NCI-H2107 treated with DMSO at 0.1 percent for 48 hours (cell line): ENCODE data around the gene FABP1.

Source experiments
- DNase-seq: peaks from one replicate; lab custom pipeline; 2025; ENCODE audit not compliant: unreplicated experiment; lab: John Stamatoyannopoulos, UW

The FABP1 gene

DNA sequence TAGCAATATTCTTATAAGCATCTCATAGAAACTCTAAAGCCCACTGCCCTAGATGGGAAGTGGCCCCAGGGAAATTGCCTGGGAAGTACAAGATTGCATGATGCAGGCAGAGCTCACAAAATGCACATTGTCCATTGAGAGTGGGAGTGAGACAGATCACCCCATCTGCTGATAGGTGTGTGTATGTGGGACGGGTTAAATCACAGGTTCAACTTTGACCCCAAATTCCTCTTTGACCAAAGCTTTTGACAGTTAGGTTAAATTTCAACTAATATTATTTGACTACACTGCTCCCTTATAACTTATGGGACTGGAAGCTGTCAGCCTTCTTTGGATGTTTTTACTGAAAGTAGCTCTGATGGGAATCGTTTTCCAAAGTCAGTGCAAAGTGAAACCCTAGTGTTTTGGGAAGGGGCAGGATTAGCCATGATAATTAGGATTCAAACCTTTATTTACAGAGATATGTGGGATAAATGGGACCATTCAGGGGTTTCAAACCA is 11.4 kb upstream of the FABP1 start:
- DNase-seq: no peak

DNA sequence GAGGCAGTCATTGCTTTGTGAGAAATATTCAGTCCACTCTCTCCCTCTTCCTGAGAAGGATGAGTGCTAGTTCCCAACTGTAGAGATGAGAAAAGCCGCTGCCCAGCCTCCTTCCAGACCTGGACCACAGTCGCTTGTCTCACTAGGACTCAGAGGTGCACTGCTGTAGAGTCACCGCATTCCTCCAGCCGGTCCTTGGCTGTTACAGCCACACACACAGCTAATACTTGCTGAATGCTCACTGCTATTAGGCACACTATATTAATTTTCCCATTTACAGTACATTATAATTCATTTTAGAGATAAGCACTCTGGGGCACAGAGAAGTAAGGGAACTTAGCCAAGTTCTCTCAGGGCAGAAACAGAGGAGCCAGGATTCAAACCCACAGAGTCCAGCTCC is 10.0 kb upstream of the FABP1 start:
- DNase-seq: no peak

DNA sequence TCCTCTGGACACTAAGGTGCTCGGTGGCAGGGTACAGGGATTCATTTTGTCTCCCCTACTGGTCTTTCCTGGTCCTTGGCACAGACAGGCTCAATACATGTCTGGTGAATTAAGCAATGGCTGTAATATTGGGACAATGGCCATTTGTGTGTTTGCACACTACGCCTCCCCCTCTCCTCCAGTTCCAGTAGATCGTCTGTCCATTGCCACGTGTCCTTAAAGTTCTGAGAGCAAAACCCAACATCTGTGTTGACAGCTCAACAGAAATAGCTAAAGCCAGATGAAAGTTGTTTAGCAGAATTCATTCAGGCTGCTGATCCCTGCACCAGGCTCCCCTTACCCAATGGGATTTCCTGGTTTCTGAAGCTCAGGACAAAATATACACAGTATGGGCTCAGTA is 9.0 kb upstream of the FABP1 start:
- no peak for DNase-seq

DNA sequence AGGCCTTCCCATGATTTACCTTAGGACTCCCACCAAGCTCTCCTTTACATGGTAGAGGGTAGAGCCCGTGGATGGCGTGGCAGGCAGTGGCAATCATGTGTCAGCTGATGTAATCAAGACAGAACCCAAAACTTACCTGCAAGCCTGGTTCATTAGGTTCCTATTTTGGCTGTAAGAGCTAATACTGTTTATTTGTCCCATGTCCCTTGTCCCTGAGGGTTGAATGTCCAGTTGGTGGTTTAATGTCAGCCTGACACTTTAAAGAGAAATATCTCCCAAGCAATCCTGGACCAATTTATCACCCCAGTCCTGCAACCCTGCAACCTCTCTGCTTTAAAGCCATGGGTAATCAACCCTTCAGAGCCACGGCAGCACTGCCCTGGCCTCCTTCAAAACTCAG is 6.0 kb upstream of the FABP1 start:
- no peak for DNase-seq

DNA sequence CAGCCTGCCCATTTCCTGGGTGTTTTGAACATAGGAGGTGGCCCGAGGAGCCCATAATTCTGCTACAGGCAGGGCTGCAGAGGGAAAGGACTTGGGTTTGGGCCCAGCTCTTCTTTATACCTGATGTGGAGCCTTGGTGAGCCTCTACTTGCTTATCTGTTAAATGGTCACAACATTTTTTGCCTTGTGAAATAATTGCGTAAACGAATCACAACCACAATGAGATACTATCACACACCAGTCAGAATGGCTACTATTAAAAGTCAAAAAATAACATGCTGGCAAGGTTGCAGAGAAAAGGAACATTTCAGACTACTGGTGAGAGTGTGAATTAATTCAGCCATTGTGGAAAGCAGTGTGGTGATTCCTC is 4.1 kb upstream of the FABP1 start:
- DNase-seq: no peak

DNA sequence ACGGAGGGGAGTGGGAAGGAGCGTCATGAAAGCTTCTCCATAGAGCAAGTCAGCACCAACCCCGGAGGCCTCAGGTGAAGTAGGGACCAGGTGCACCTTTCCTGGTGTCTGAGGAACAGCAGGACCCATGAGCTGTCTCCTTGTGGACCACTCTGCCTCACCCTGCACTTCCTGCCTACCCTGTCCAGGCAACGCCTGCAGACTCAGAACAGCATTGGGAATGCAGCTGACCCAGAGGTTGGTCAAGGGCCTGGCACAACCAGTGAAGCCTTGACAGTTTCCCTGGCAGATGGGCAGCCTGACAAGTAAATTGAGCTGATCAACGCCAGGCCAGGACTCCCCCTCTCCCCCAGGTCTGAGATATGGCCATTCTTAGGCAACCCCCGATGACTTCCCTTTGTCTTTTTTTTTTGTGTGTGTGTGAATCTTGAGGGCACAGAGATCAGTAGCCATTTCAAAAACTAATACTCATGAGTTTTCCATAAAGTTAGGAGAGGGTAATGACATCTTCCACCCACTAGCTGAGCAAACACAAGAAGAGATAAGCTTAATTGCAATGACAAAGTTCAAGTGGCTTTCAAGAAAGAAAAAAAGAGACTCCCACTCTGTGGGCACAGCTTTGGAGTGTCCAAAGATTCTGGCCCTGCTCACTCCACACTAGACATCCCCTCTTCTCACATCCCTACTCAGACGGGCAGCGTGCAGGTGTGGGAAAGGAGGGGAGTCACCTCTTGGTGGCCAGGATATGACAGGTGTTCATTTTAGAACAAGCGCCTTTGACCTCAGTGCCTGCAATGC is 3.5 kb upstream of the FABP1 start:
- DNase-seq: no peak

DNA sequence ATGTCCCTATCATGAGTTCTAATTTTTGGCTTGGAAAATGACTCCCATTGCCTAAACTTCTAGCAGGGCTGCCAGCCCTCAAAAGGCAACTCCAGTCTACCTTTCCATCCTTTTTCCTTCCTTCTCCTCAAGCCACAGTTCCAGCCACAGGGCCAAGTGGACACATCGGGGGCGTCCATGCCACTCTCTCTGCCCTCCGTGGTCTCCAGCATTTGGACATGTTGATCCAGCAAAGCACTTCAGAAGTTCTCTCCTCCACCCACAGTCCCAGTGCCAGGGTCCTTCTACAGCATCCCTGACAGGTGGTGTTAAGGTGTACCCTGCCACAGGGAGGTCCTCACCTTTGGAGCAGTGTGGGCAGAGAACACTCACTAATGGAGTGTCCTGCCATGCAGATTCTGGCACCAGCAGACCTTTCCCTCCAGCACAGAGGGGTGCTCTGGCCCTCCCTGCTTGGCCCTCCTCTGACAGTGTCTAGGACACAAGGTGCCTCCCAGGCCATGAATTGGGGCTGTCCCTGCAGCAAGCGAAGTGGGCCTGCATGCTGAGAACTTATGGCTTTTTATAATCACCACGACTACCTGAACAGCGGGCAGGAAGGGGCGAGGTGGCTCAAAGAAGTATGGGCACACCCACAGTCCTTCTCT is 1.6 kb upstream of the FABP1 start:
- no peak for DNase-seq

DNA sequence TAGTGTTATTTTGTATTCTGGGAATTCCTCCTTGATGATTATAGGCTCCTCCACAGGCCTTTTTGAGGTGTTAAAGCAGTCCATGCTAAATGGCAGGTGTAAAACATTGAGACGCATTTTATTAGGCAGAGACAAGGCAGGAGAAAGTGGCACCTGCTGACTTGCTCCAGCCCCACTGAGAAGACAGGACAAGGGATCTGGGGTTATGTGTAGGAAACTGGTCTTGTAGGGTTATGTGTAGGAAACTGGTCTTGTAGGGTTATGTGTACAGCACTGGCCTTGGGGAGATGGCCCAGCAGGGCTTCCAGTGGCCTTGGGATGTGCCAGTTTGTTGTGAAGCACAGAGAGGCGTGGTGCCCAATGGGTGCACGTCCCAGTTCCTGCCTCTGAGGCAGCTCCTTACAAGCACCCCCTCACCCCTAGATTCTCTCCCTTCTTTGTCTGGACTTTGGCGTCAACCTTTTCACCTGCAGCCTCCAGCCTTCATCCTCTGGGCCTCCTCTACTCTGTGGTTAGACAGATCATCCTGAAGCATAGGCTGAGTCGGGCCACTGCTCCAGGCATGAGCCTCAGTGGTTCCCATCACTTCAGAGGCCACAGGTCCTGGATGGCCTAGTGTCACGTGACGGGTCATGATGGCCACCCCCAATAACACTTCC is 921 bp upstream of the FABP1 start:
- no peak for DNase-seq

DNA sequence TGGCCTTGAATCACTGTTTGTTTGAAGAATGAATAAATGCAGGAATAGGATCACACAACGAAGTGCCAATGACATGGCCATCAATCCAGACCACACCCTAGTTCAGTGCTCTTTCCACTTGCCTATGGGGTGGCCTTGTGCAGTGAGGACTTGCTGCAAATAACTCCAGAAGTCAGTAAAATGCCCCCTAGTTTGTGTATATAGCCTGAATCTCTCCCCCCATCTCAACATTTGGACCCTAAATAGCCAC is 299 bp downstream of the FABP1 start:
- no peak for DNase-seq

DNA sequence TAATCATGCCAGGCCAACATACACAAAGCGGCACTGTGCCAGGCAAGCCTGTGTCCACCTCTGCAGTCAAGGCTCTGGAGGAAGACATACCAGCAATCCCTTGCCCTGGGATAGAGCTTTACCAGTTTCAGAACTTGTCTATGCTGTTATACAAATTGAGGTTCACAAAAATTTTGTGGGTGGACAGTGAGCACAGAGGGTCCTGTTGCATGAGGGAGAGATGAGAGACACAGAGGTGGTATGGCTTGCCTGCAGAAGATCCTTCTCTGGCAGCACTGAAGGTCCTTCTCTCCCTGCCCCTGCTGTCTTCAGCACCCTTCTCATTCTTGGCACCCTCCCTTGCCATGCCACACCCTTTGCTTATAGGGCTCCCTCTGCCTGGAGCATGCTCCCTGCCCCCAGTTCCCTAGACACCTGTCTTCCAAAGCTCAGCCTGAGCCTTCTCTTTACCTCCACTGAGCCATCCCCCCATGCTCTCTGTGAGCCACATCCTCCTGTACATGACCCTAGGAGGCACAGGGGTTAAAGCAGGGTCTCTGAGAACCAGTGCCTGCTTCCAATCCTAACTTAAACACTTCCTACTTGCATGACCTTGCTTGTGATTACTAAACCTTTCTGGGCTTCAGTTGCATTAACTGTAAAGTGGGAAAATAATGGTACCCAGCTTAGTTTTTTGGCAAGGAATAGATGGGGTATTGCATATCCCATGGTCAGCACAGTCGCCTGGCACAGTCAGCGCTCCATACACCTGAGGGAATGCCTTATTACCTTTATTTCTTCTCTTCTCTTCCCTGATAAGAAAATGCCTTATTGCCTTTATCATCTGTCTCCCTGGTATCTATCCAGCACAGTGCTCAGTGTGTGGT is 857 bp downstream of the FABP1 start:
- DNase-seq: no peak

DNA sequence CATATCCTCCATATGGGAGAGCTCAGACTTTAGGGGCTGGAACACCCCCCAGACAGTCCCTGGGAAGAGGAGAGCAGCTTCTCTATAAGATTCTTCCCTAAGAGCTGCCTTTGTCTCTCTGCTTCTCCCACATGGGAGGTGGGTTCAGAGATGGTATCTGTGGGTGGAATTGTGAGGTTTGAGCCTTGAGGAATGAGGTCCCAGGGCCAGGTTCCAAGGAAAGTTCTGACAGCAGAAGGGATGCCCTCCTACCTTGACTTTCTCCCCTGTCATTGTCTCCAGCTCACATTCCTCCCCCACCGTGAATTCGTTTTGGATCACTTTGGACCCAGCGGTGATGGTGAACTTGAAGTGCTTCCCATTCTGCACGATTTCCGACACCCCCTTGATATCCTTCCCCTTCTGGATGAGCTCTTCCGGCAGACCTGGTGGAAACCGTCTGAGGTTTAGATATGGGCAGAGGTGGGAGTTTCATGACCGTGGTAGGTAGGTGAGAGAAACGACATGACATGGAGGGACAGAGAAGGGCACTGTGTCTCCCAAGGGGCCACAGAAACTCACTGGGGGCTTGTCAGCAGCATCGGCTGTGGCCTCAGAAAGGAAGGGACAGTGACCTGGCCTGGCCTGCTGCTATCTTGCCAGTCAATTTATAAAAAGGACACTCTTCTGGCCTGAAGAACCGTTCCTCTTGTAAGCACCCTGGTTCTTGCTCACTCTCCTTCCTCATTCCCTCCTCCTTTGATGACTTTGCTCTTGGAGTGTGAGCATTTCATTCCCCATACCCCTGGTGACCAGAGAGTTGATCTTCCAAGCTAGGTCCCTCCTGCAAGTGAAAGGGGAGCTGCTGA is 1.7 kb downstream of the FABP1 start:
- DNase-seq: no peak

DNA sequence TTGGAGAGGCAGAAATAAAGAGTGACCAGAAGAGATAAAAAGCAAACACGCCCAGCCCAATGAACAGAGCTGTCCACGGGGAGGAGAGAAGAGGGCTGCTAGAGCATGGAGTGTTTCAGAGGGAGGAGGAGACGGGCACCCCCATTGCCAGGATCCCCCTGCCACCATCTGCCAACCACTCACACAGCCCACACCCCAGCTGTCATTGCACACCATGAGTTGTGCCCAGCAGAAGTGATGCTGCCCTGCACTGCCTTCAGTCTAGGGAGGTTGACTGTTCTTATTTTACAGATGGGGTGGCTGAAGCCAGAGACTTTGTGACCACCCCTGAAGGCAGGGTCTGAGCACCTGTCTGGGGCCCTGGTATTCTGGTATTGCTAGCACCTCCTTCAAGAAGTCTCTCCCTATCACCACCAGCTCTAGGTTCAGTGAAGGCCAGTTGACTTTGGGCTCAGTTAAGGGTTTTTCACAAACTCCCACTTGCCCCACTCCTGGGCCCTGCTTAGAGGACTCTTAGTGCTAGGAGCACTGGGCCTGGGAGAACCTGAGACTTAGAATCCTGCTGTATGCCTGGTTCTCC is 2.4 kb downstream of the FABP1 start:
- no peak for DNase-seq

DNA sequence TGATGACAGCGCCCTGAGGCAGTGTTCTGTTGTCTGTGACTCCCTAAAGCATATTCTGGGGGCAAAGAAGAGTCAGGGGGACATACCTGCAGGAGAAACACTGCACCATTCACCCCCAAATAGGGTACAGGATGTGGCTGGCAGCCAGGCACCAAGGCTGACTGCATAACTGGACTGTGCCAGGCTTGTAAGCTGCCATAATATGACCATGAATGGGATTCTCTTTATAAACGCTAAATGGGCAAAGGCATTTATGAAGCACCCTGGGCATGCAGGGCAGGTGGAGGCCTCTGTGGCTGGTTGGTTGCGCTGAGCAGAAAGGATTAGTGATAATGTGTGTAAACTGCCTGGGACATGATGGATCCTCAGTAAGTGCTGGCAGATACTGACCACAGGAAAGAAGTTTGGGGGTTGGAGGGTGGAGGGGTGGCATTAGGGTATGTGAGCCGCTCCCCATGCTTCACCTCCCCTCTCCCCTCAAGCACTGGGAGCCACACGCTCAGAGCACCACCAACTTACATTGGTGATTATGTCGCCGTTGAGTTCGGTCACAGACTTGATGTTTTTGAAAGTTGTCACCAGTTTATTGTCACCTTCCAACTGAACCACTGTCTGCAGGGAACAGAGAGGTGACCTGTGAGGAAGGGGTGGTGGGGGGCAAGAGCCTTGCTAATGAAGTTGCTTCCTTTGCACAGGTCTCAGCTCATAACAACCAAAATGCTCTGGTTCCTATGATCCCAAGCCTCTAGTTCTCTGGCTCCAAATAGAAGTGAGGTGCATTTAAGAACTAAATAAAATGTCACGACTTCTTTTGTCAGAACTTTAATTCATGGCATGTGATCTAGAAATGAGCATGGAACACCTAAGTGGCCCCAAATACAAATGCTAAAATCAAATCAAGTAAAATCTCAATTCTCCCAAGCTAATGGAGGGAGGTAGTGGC is 3.6 kb downstream of the FABP1 start:
- no peak for DNase-seq

DNA sequence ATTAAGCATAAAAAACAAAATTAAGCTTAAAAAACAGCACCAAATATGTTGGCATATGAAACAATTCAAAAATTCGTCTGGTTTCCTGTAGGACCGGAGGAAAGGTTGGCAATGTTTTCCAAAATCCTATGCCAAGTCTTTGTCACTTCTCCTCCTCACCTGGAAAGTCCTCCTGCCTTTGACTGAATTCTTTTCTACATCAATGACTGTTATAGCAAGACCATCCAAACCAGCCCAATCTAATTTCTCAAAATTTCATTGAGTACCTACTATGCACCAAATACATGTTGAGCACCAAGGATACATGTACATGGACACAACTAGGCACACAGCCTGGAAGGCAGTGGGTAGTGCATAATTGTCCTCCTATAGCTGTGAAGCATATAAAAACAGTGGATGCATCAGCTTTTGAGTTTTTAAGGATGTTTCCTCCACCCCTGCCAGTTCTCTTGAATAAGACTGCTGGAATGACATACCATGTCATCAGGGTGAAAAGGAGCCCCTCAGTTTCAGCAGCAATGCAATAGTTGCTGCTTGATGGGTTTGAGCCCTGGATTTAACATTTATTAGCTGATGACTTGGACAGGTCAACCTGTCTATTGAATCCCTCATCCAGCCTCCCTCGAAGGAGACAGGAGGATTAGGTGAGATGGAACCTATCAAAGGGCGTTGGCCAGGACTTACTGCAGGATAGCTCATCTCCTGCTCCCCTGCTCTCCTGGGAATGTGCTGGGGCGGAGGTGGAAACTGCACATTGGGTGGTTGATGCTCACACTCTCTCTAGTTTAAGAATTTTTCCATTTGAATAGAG is 4.5 kb downstream of the FABP1 start:
- DNase-seq: no peak

DNA sequence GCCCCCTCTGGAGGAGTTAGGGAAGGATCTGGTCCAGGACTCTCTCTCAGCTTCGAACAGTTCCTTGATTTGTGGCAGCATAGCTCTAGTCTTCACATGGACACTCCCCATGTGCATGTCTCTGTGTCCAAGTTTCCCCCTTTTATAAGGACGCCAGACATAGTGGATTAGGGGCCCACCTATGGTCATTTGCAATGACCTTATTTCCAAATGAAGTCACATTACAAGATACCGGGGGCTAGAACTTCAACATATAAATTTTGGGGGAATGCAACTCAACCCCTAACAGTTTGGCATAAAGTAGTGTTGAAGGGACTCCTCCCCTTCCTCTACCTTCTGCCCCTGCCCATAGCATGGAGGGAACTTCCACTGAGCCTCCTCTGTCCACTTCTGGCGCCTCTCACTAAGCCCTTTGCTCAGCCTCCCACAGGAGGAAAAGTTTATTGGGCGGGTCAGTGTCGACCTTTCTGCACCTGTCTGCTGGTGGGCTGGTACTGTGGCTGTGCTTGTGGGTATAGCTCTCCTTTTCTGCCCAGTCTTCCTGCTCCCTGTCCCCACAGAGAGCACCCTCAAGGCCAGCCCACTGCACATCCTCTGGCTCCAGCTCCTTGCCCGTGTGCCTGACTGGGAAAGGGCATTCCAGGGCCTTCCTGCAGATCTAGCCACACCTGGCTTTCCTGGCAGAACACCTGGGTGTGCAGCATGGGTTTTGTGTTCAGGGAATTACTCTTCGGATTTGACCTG is 5.5 kb downstream of the FABP1 start:
- DNase-seq: no peak

DNA sequence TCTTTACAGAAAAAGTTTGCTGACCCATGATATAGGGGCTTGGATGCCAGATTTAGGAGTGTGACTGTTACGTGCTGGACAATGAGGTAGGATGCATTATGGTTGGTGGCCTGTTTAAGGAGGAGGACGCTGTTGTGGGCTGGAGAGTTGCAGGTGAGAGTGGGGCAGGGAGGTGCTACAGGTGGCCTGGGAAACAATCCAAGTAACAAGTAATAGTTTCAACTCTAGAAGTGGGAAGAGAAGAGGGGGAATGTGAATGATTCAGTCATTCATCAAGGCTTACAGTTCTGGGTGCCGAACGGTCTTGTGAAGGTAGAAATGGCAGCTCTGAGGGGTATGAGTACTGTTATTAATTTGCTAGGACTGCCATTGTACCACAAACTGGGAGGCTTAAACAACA is 6.2 kb downstream of the FABP1 start:
- DNase-seq: no peak

DNA sequence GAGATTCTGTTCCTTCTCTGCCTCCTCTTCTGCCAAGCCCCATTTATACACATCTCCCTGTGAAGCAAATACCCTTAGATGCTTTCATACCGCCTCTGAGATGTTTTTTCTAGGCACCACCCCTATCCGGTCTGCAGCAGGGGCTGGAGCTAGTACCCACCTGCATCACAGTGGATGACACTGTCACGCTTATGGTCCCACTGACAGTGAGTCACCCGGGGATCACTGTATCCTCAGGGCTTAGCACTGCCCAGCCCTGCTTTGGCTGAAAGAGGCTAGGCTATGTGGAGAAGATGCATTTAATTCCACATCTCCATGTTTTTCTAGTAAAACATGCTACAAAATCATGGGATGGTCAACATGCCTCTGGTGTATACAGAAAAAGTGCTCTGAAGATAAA is 9.9 kb downstream of the FABP1 start:
- DNase-seq: no peak
